Hematopoietic multipotent progenitor cell (in vitro differentiated cells): Measurements from ENCODE around the gene TRIM28. TPM values are rescaled to one million over a fixed set of nuclear protein-coding genes. Genes with fewer than 3 reads are reported as not detected.
"Not testable (repeated sequence)": the region's sequence is repeated elsewhere in the genome, so short reads cannot be mapped to it uniquely, and the experiment has no call there.

ENCODE experiments used
- DNase-seq, 3 donors: peaks; one replicate each; pipeline ENCODE4 v3.0.0-alpha.2; 2011 to 2015; ENCODE audit warnings: low read depth in 2 of 3, low spot score in 2 of 3
- total RNA-seq: library from RNA; depleted of rRNA; stranded (reverse); fragments of >200 nt; gene quantifications from one replicate; pipeline ENCODE4 v1.2.3, GENCODE V29; 2012

Gene TRIM28
- 972 TPM for total RNA-seq

DNA sequence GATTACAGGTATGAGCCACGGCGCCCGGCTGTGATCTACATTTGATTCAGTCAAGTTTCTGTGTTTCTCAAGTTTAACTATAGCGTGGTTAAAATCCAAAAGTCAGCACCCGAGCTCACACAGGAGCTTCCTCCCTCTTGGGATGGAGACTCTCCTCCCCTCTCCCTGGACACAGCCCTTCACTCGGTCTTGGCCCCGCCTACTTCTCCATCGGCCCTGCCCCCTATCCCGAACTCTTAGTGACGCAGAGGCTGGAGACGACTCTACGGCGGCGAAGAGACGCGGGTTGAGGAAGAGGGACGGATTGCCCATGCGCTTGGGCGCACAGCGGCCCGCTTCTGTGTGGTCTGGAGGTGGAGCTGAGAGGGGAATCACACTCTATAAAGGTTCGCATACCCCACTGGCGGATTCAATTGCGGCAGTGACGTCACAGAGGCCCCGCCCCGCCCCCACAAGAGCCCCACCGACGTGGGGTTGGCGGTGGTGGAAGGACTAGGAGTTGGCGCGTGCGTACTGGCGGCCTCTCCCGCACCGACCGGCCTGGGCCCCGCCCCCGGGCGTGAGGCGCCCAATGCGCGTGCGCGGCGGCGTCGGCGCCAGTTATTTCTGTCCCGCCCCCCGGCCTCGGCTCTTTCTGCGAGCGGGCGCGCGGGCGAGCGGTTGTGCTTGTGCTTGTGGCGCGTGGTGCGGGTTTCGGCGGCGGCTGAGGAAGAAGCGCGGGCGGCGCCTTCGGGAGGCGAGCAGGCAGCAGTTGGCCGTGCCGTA is at the start of gene TRIM28:
TSS of gene TRIM28 (plus strand) at position 239 of the 765 bp plus-strand sequence. CDS start 694 bp downstream, outside the sequence.
- peak; percentile 99 to 100 (median 99) for DNase-seq

DNA sequence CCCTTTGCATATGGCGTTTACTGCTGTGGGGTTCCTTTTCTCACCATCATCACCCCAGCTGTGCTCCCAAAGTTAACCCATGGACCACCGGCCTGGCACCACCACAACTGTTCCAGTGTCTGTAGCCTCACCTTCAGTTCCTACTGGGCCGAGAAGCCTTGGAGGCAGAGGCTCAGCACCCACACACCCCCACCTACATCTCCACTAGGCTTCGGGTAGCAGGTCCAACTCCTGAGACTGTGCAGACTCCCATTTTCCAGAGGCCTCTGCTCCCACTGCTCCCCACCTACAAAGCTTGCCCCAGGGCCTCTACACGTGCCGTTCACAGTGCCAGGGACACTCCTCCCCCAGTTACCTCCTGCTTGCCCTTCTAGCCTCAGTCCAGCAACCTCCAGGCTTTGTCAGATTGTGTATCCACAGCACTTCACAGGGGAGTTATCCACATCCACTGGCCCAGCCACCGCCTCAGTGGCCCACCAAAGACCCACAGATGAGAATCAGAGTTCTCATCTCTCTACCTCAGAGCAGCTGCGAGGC is 46.2 kb upstream of the TRIM28 start:
- DNase-seq, result no peak

DNA sequence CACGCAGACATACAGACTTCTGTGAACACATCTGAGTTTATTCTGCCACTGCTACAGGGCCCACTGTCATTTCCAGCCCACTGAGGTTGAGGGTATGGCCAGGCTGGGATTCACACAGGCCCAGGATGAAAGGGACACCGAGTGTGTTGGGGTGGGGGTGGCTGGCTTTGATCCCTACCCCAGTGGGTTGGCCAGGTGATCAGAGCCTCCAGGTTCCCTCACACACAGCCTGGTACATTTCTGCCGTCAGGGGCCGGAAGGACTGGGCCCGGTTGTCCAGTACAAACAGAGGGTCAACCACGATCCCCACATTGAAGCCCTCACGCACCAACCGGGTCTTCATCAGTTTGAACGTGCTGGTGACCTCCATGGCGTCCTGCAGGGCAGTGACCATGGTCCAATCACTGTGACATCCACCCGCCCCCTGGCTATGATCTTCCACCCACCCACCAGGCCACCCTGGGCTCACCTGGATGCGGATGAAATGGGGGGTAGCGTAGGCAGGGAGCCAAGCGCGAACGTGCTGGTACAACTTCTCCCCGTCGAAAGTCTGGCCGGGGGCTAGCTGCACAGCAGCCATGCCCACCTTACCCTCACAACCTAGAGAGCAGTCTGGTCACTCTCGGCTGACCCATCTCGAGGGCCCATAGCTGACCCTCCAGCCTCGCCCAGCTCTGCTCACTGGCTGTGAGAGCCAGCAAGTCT is 45.4 kb upstream of the TRIM28 start:
- no peak for DNase-seq

GRCh38 chr19:58499021-58499927 is 44.6 kb upstream of the TRIM28 start:
- peak; percentile 76 to 99 (median 98) for DNase-seq

GRCh38 chr19:58500242-58500641 is 43.6 kb upstream of the TRIM28 start:
- DNase-seq, result no peak

GRCh38 chr19:58507602-58508223 is 36.2 kb upstream of the TRIM28 start:
- DNase-seq, result not testable (repeated sequence)

GRCh38 chr19:58509731-58510083 is 34.2 kb upstream of the TRIM28 start:
- DNase-seq, result no peak

DNA sequence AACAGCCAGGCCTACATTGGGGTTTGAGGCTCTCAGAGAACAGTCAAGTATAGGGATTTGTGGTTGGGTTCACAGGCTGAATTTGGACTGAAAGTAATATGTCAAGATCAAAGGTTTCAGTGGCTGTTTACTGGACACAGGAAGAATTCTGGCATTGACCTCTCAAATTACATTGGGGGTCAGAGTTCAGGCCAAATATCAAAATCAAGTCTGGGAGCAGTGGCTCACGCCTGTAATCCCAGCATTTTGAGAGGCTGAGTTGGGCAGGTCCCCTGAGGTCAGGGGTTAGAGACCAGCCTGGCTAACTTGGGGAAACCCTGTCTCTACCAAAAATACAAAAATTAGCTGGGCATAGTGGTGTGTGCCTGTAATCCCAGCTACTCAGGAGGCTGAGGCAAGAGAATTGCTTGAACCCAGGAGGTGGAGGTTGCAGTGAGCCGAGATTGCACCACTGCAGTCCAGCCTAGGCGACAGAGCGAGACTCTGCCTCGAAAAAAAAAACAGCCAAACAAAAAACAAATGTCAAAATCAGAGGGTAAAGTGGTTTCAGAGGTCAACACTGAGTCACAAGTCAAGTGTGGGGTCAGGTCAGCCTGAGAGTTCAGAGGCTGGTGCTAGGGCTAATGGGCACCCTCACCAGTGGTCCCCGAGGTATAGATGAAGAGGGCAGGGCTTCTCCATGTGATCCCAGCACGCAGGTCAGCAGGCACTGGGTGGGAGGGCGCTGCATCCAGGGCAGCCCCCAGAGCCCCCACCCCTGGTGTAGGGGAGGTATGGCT is 33.6 kb upstream of the TRIM28 start:
- no peak for DNase-seq

GRCh38 chr19:58511353-58512208 is 32.3 kb upstream of the TRIM28 start, which contains the start of gene SLC27A5:
SLC27A5 (minus strand) TSS chr19:58511992; CDS start chr19:58511955, 37 bp downstream.
- no peak for DNase-seq

GRCh38 chr19:58513213-58513693 is 30.6 kb upstream of the TRIM28 start:
- no peak for DNase-seq

DNA sequence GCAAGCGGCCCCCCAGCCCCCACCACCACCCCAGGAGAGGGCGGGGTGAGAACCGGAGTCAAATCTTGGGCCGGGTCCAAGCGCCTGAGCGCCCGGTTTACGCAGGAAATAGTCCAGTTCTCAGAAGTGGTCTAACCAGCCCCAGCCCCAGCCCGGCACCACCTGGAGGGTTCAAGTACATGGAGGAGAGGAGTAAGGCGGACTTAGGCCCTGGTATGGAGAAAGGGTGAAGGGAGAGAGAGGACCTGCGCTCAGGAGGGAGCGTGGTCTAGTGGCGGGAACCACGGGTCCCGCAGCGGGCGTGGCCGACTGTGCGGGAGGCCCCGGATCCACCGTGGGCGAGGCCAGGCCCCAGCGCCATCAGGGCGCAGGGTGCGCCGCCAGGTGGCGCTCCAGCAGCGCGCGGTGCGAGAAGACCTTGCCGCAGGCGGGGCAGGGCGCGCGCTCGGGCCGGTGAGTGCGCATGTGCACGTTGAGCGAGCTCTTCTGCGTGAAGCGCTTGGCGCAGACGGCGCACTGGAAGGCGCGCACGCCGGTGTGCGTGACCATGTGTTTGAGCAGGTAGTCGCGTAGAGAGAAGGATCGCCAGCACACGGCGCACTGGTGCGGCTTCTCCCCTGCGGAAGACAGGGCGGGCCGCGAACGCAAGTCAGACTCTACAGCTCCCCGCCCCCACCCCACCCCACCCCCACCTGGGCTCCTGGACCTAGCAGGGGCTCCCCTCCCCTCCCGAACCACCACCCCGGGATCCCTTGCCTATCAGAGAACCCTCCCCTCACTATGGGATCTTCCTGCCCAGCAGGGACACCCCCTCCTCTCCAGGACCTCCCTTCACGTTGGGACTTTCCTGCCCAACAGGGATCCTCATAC is 29.9 kb upstream of the TRIM28 start:
- peak; percentile 92 to 97 (median 92) for DNase-seq

DNA sequence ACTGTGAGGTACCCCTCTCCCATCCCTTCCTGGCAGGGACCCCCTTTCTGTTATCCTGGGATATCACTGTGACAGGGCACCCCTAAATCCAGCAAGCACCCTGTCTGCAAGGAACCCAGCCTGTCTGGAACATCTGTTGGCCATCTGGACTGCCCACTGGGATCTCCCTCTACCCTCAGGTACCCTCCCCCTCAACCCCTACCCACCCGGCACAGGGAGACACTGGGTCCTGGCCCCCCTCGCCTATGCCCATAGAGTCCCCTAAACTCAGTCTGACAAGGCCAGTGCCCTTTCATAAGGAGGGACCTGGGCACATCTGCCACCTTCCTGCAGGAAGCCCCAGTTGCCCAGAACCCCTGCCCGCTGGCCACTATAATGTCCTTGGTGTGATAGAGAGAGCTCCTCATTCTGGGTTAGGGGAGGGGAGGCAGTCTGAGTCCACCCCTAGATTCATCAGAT is 29.3 kb upstream of the TRIM28 start:
- DNase-seq, result no peak

- no peak for DNase-seq
Observed at GRCh38 chr19:58515259-58515658, 28.6 kb upstream of the TRIM28 start.

GRCh38 chr19:58516246-58516836 is 27.5 kb upstream of the TRIM28 start:
- DNase-seq, result no peak

DNA sequence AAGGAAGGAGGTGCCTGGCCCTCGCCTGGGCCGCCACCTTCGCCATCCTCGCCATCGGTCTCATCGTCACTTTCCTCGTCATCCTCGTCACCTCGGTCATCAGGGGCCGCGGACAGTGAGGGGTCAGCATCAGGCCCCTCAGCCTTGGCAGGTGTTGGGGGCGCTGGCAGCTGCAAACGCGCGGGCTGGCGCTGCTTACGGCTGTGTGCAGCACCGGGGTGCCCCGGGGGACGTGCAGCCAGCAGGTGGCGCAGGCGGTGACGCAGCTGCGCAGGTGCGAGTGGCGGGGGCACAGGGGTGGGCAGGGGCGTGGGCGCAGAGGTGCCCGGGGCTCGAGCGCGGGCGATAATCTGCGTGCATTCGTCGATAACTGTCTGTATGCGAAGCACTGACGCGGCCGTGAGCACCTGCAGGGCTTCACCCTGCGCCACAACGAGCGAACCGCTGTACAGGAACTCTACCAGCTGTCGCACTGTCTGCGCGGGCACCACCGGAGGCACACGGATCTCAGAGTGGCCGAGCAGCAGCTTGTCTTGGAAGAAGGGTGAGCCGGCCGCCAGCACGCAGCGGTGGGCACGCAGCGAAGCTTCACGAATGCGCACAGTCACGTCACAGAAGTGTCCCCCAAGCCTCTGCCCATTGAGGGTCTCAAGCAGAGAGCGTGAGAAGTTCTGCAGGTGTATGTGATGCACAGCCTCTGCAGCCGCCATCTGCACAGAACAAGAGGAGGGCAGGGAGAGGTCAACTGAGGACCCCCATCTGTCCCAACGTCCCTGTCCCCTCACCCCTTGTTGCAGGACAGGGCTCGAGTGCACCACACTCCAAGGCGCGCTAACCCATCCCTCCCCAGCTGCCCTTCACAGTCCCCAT is 26.7 kb upstream of the TRIM28 start:
- no peak for DNase-seq
